ENCODE measurements around the gene EHMT1. TPM values are rescaled to one million over a fixed set of nuclear protein-coding genes. Genes with fewer than 3 reads are reported as not detected.

The EHMT1 gene
- total RNA-seq, 1 donor from 2014 or later = 82.7 TPM

DNA sequence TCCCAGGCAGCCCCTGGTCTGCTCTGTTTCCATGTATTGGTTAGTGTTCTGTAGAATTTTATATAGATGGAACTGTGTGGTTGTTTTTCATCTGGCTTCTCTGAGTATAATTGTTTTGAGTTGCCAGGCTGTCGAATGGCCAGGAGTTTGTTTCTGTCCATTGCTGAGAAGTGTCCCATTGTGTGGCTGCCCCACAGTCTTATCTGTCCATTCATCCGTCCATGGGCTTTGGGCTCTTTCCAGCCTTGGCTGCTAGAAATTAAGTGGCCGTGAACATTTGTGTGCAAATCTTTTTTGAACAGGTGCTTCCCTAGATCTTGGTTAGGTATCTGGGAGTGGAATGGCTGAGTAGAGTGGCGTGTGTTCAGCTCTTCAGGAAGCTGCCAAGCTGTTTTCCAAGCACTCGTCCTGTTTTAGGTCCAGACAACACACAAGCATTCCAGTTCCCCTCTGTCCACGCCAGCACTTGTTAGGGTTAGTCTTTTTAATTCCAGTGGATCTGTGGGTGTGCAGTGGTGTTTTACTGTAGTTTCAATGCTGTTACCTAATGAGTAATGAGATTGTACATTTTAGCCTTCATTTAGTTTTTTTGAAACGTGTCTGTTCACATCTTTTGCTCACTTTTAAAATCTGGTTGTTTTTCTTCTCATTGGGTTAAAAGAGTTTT lies 136.6 kb downstream of the EHMT1 start:
- H3K27me3 ChIP-seq = no peaks in the 10 kb centered on the region

GRCh38 chr9:137756045-137756744 lies 137.4 kb downstream of the EHMT1 start:
- peaks cover 68% of the 10 kb centered on the region for H3K36me3 ChIP-seq
- no peak for DNase-seq

More for the DNA sequence above, 136.6 kb downstream of the EHMT1 start:
- TF ChIP-seq CTCF (IDR thresholded peaks at IDR 0.05) = no peak
- no peak for DNase-seq
- no peak for ATAC-seq
- Histone ChIP-seq H3K27ac (no peak overlapping the region), H3K4me3 (no peak overlapping the region), H3K4me1 (no peaks in the 10 kb centered on the region), H3K36me3 (peaks cover 68% of the 10 kb centered on the region), H3K9me3 (no peaks in the 10 kb centered on the region)
- intact Hi-C loops (cut with DNase I) = no loop called here

GRCh38 chr9:137757139-137757538 lies 138.3 kb downstream of the EHMT1 start:
- TF ChIP-seq CTCF (IDR thresholded peaks at IDR 0.05) = no peak
- Histone ChIP-seq H3K27me3 (no peaks in the 10 kb centered on the region), H3K36me3 (peaks cover 65% of the 10 kb centered on the region), H3K4me3 (no peak overlapping the region), H3K27ac (no peak overlapping the region), H3K4me1 (peaks cover 4% of the 10 kb centered on the region), H3K9me3 (no peaks in the 10 kb centered on the region)
- no peak for ATAC-seq
- DNase-seq = no peak
- intact Hi-C loops (cut with DNase I) = no loop called here

More at GRCh38 chr9:137756045-137756744, 137.4 kb downstream of the EHMT1 start:
- intact Hi-C loops (cut with DNase I) = no loop called here
- no peaks in the 10 kb centered on the region for H3K27me3 ChIP-seq
- TF ChIP-seq CTCF (IDR thresholded peaks at IDR 0.05) = no peak
- no peak for ATAC-seq
- no peaks in the 10 kb centered on the region for H3K4me1 ChIP-seq
- H3K4me3 ChIP-seq = no peak overlapping the region
- no peak overlapping the region for H3K27ac ChIP-seq
- H3K9me3 ChIP-seq = no peaks in the 10 kb centered on the region

DNA sequence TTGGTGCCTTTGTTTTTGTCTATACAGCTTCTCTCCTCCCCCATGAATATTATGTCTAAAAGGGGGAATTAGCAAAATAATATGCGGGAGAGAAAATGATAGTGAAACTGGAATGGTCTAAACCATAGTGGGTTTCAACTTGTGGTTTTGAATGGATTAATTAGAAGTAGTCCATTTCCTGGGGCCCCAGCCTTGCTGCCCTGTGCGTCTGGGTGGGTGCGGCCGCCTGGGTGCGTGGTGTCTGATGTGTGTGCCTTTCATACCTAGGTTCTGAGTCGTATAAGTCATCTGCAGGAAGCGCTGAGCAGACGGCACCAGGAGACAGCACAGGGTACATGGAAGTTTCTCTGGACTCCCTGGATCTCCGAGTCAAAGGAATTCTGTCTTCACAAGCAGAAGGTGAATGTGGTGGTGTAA lies 138.8 kb downstream of the EHMT1 start:
- ATAC-seq (peak; percentile 7), DNase-seq (no peak)
- no peaks in the 10 kb centered on the region for H3K9me3 ChIP-seq
- peaks cover 65% of the 10 kb centered on the region for H3K36me3 ChIP-seq
- no peak overlapping the region for H3K27ac ChIP-seq
- H3K4me3 ChIP-seq = no peak overlapping the region
- intact Hi-C loops (cut with DNase I) = no loop called here
- no peaks in the 10 kb centered on the region for H3K27me3 ChIP-seq
- peaks cover 7% of the 10 kb centered on the region for H3K4me1 ChIP-seq
- TF ChIP-seq CTCF (IDR thresholded peaks at IDR 0.05) = no peak

GRCh38 chr9:137758067-137758466 lies 139.3 kb downstream of the EHMT1 start:
- intact Hi-C loops (cut with DNase I) = no loop called here
- Histone ChIP-seq H3K4me3 (no peak overlapping the region), H3K36me3 (peaks cover 65% of the 10 kb centered on the region), H3K27me3 (no peaks in the 10 kb centered on the region), H3K27ac (no peak overlapping the region), H3K4me1 (peaks cover 7% of the 10 kb centered on the region), H3K9me3 (no peaks in the 10 kb centered on the region)
- DNase-seq (no peak), ATAC-seq (no peak)
- TF ChIP-seq CTCF (IDR thresholded peaks at IDR 0.05) = no peak

All from upper lobe of right lung (tissue), 1 donor.